HG02571 (cell line): Measurements from ENCODE around the gene TCIRG1.

Experiments used
- ATAC-seq: cut with Tn5 transposase; IDR thresholded peaks from one replicate; pipeline ENCODE4 v1.9.1; 2021; ENCODE audit warnings: mild to moderate bottlenecking, moderate library complexity; ENCODE audit not compliant: unreplicated experiment

The TCIRG1 gene

DNA sequence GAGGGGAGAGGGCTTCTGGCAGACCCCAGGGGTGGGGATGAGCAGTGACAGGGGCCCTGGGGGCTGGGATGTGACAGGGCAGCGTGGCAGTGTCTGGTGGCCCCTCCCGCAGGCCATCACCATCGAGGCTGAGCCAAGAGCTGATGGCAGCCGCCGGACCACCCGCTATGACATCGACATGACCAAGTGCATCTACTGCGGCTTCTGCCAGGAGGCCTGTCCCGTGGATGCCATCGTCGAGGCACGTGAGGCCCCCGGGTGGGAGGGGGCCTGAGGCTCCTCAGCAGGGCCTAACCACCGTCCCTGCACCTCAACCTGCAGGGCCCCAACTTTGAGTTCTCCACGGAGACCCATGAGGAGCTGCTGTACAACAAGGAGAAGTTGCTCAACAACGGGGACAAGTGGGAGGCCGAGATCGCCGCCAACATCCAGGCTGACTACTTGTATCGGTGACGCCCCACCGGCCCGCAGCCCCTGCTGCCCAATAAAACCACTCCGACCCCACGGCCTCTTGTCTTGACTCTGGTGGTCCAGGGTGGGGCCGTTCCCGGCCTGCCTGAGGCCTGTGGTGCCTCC is 2.6 kb upstream of the TCIRG1 start:
- no peak for ATAC-seq

DNA sequence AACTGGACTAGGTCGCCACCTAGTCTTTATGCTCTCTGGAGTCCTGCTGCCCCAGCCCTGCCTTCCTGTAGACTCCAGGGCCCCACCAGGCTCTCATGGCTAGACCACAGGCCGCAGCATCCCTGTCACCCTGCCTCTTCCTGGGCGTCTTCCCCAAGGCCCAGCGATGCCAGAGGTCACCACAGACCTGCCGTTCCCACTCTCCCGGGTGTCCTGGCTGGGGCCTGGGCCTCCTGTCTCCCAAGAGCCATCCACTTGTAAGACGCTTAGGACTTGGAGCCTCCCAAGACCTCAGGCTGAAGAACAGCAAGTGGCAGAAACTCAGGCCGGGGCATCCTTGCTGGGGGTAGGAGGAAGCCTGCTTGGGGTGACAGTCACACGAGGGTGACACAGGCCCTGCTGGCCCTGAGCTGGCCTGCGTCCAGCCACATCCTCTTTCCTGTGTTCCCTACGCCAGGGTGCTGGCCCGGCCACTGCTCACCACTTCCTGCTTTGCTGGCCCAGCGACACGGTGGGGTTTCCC is 2.0 kb upstream of the TCIRG1 start:
- no peak for ATAC-seq

GRCh38 chr11:68037411-68038225 is 1.2 kb upstream of the TCIRG1 start:
- no peak for ATAC-seq

DNA sequence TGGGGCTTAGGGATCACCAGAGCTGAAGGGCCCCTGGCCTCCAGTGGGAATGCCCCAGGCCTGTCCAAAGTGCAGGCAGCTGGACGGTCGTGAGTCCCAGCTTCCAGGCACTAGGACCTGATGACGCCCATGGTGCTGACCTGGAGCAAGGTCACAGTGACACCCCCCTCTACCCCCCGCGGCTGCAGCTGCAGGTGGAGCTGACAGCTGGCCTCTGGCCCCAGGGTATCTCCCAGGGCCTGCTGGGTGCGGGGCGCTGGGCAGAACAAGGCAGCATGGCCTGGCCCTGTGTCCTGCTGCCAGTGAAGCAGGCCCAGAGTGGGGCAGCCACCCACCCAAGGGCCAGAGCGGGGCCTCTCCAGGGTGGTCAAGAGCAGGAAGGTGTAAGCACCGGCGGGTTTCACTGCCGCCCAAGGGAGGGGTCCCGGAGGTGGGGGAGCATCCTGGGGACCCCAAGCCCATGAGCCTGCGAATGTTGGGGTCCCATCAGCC is 553 bp upstream of the TCIRG1 start:
- no peak for ATAC-seq

DNA sequence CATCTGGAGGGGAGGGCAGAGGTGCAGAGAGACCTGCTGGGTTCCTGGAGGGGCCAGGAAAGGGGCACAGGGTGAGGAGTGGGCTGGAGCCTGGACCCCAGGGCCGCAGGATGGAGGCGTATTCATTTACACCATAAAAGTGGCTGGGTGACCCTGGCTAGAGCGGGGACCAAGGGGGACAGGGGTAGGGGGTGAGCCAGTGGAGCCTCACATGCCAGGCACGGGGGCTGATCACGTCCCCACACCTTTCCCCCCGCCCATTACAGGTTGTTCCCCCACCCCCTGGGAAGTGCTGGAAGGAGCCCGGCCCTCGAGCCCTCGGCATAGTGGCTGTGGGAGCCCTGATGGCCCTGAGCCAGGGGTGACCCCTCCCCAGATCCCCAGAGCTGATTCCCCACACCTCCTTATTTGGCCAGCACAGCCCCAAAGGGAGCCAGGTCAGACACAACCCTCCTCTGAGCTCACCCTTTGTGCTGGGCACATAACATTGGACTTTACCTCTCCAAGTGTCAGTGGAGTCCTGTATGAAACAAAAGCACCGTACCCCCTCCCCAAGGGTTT is 781 bp downstream of the TCIRG1 start:
- ATAC-seq, result no peak

- ATAC-seq, result peak; percentile 49
These were observed 1.5 kb downstream of the TCIRG1 start for GRCh38 chr11:68040101-68040956.

DNA sequence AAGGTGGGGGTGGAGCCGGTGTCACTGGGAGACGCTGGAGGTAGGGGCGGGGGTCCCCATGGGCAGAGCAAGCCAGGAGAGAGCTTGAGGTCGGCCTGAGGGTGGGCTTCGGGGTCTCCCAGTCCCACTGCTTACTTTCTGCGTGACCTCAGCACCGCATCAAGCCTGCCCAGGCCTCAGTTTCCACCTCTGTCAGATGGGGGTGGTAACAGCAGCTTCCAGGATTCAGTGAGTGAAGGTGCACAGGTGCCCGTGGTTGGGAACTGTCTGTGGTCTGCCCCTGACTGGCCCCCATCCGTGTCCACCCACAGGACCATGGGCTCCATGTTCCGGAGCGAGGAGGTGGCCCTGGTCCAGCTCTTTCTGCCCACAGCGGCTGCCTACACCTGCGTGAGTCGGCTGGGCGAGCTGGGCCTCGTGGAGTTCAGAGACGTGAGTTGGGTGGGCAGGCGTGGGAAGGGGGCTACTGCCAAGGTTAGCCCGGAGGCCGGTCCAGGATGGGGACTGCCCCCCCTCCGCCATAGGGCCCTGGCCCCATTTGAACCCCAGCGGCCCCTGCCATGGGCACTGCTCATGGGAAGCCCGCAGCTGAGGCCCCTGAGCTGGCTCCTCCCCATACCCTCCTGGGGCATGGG is 2.2 kb downstream of the TCIRG1 start:
- ATAC-seq, result no peak

DNA sequence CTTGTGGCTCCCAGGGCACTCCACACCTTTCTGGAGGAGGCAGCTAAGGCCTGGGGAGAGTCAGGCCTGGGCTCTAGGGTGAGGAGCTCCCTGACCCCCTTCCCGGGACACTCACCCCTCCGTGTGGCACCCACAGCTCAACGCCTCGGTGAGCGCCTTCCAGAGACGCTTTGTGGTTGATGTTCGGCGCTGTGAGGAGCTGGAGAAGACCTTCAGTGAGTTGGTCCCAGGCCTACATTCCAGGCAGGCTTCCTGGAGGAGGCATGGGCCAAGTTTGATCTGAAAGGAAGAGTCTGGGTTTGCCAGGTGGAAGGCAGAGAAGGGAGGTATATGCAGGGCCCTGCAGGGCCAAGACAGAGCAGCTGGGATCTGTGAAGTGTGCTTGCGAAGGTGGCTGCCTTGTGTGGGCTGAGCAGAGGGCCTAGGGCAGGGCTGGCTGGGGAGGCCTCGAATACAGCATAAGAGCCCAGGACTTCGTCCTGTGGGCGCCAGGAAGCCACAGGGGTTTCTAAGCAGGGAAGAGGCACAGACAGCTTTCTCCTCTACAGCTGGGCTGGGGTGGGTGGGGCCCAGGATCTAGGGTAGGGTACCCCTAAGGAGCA is 2.9 kb downstream of the TCIRG1 start:
- ATAC-seq, result no peak

GRCh38 chr11:68042219-68043028 is 3.6 kb downstream of the TCIRG1 start:
- ATAC-seq, result no peak

DNA sequence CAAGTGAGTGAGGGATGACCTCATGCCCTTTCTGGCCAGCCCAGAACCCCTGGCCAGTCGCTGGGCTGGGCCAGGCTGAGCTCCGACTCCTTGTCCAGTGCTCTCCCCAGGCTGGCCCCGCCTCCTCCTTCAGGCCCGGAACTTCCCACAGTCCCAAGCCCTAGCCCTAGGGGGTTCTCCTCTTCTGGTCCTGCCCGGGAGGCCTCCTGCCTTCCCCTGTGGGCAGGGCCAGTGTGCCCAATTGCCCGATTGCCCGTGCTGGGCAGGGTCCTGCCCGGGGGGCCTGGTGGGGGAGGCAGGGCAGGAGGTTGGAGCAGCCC is 4.2 kb downstream of the TCIRG1 start:
- ATAC-seq, result no peak

GRCh38 chr11:68043349-68044144 is 4.7 kb downstream of the TCIRG1 start:
- ATAC-seq, result no peak

DNA sequence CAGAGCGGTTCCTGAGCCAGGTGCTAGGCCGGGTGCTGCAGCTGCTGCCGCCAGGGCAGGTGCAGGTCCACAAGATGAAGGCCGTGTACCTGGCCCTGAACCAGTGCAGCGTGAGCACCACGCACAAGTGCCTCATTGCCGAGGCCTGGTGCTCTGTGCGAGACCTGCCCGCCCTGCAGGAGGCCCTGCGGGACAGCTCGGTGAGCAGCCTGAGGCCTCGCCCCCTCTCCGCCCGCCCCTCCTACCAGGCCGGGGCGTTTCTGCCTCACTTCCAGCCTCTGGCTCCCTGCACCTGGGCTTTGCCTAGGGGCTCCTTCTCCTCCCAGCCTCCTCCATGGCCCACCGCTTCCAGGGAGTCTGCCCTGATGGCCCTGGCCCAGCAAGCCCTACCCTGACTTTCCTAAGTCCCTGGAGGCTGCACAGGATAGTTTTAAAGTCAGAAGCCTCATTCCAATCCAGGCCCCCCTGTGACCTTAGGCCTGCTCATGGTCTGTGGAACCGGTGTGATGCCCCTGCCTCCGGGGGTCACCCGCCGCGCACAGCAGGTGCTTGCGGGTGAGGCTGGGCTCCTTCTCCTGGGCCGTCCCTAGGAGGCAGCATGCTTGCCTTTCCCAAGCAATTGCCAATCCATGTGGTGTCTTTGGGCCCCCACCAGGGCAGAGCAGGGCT is 5.5 kb downstream of the TCIRG1 start:
- ATAC-seq, result no peak

GRCh38 chr11:68044898-68045351 is 6.1 kb downstream of the TCIRG1 start:
- no peak for ATAC-seq

- ATAC-seq, result no peak
These were observed 8.8 kb downstream of the TCIRG1 start for GRCh38 chr11:68047437-68048290.

DNA sequence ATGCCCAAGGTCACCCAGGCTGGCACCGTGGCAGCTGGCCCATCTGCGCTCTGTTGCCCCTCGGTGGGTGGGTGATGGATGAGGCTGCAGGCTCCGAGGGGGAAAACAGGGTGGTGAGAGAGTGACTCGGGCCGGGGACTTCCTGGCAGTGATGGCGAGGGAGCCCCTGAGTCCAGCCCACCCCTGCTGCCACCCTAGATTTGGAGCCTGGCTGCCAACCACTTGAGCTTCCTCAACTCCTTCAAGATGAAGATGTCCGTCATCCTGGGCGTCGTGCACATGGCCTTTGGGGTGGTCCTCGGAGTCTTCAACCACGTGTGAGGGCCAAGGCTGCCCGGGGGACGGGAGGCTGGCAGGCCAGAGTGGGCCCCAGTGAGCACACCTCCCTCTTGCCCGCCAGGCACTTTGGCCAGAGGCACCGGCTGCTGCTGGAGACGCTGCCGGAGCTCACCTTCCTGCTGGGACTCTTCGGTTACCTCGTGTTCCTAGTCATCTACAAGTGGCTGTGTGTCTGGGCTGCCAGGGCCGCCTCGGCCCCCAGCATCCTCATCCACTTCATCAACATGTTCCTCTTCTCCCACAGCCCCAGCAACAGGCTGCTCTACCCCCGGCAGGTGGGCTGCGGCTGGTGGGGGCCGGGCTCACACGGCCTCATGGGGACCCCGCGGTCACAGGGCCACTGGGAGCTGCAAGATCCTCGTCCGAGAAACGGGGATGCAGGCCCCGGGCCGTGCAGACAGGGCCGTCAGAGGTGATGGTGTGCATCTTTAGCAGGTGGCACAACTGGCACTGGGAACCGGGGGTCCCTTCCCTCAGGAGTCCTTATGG is 10.1 kb downstream of the TCIRG1 start:
- ATAC-seq, result no peak
